HG02798 (cell line): Measurements from ENCODE around the gene OR7A10.

ENCODE experiments used
- ATAC-seq: cut with Tn5 transposase; IDR thresholded peaks from one replicate; pipeline ENCODE4 v1.9.1; 2021; ENCODE audit warnings: mild to moderate bottlenecking; ENCODE audit not compliant: unreplicated experiment, poor library complexity

The OR7A10 gene

GRCh38 chr19:14848822-14849221, at the start of gene OR7A10:
TSS of gene OR7A10 (minus strand) at chr19:14848922. CDS start at chr19:14841877, 7,045 bp downstream.
- no peak for ATAC-seq

- no peak for ATAC-seq
These were observed 42.1 kb upstream of the OR7A10 start for GRCh38 chr19:14890643-14891379.

GRCh38 chr19:14889994-14890642, 41.4 kb upstream of the OR7A10 start:
- ATAC-seq: no peak

DNA sequence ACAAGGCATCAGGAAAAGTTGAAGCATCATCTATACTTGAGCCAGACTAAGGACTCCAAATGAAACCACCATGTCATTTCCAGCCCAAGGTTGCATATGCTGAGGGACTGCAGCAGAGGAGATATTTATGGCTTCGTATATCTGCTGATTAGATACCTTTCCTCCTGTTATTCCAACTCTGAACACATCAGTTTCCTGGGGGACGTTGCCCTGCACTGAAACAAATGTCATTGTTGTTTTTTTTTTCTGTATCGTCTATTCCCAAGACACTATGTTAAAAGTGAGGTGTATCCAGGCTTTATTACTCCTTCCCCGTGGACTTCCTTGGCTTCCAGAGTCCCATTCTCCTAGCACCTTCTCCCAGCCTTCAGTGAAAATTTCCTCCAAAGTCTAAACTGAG, 37.3 kb upstream of the OR7A10 start, which contains the start of gene OR7A17:
OR7A17 (minus strand) TSS at position 101 of the 400 bp plus-strand sequence. CDS start 4,777 bp downstream, outside the sequence.
- ATAC-seq: no peak

GRCh38 chr19:14871619-14872230, 23.0 kb upstream of the OR7A10 start:
- no peak for ATAC-seq

GRCh38 chr19:14868497-14868896, 19.8 kb upstream of the OR7A10 start:
- no peak for ATAC-seq

- no peak for ATAC-seq
These were observed 5.1 kb downstream of the OR7A10 start for GRCh38 chr19:14843578-14843977.

DNA sequence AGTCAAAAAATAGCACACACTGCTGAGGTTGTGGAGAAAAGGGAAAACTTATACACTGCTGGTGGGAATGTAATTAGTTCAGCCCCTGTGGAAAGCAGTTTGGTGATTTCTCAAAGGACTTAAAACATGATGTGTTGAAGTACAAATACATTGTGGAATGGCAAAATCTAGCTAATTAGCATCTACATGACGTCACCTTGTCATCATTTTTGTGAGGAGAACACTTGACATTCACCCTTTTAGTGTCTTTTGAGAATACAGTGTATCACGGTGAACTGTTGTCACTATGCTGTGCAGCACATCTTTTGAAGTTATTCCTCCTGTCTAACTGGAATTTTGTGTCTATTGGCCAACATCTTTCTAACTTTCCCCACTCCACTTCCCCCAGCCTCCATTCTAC, 5.6 kb downstream of the OR7A10 start:
- no peak for ATAC-seq

- no peak for ATAC-seq
These were observed 8.5 kb downstream of the OR7A10 start for GRCh38 chr19:14840206-14840605.

DNA sequence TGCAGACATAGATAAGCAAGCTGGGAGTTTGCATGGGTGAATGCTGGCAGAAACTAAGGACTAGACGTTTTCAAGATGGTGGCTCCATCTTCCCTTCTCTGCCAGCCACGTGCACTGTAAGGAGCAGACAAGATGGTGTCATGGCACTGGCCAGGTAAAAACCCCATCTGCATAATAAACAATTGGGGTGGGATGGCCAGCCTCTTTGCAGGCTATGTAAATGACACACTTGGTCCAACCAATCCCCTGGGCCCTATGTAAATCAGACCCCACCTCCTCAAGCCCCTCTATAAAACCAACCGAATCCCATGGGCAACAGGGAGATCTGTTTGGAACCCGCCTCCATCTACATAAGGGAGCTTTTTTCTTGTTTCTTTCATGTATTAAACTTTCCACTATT, 11.3 kb downstream of the OR7A10 start:
- ATAC-seq: no peak

DNA sequence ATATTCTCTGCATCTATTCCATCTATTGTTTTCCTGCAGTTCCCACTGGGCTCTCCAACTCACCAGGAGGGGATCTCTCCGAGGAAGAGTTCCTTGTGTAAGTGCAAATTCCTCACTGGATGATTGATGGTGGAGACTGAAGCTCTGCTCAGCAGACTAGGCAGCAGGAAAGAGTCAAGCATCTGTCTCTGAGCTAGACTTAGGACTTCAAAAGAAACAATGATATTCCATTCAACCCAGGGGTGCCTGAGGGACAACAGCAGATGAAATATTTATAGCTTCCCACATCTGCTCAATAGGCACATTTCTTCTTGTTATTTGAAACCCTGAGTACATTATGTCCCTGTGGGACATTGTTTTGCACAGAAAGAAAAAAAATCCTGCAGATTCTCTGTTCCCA, 13.7 kb downstream of the OR7A10 start, which contains the start of the genes OR7A5 and OR7C1:
OR7A5 (minus strand) TSS at position 175 of the 400 bp plus-strand sequence. CDS start 6,944 bp downstream, outside the sequence.
OR7C1 (minus strand) TSS at position 175 of the 400 bp plus-strand sequence. CDS start 35,049 bp downstream, outside the sequence.
- ATAC-seq: no peak

DNA sequence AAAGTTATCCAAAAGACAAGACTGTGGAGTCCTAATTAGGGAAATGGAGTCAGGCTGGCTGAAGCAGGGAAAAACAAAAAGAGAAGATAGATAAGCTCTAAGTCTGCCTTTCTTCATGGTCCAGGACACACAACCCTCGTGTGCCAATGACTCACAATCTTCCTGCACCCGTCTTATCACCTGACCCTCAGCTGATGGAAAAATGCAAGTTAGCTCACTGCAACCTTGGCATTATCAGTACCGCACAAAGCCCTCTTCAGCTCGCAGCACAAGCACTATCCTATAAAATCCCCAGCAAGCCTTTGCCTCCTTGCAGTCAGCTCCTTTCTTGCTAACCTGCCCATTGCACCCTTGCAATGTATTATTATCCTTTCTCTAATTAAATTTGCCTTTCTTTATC, 18.0 kb downstream of the OR7A10 start:
- no peak for ATAC-seq

GRCh38 chr19:14826006-14826405, 22.7 kb downstream of the OR7A10 start:
- no peak for ATAC-seq

DNA sequence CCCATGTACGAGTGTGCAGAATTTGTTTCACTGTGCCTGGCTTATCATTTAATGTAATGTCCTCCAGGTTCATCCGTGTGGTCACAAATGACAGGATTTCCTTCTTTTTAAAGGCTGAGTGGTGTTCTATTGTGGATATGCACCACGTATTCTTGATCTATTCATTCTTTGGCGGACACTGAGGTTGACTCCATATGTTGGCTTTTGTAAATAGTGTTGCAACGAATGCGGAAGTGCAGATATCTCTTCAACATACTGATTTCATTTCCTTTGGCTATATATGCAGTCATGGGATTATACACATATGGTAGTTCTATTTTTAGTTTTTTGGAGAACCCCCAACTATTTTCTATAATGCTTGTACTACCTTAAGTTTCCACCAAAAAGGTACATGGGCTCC, 26.8 kb downstream of the OR7A10 start:
- ATAC-seq: no peak

GRCh38 chr19:14818588-14818987, 30.1 kb downstream of the OR7A10 start:
- no peak for ATAC-seq

GRCh38 chr19:14817052-14817451, 31.7 kb downstream of the OR7A10 start:
- ATAC-seq: no peak

DNA sequence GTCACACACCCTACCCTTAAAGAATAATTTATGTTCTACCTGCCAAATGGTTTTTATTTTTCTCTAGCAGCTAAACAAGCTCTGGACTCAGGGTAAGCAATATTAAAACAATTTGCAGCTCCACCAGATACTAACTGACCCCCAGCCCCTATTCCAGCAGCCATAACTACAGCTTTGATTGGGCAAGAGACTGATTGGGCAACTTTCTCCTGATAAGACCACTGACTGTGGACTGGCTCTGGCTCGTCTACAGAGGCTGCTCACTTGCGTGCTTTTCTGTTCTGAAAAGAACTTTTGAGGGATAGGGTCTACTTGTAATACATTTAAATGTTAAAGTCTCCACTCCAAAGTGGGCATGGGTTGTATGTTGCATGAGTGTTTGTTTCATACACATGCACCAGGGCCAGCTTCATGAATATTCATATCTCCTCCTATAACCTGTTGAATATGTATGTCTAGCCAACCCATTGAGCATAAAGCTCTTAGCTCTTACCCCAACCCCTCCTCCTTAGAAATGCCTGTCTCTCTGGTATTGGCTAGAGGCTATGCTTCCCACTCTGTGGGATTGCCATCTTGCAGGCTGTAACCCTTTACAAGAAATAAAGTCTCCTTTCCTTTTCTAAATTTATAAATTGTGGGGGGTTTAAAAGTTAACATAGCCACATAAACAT, 33.6 kb downstream of the OR7A10 start:
- ATAC-seq: no peak

DNA sequence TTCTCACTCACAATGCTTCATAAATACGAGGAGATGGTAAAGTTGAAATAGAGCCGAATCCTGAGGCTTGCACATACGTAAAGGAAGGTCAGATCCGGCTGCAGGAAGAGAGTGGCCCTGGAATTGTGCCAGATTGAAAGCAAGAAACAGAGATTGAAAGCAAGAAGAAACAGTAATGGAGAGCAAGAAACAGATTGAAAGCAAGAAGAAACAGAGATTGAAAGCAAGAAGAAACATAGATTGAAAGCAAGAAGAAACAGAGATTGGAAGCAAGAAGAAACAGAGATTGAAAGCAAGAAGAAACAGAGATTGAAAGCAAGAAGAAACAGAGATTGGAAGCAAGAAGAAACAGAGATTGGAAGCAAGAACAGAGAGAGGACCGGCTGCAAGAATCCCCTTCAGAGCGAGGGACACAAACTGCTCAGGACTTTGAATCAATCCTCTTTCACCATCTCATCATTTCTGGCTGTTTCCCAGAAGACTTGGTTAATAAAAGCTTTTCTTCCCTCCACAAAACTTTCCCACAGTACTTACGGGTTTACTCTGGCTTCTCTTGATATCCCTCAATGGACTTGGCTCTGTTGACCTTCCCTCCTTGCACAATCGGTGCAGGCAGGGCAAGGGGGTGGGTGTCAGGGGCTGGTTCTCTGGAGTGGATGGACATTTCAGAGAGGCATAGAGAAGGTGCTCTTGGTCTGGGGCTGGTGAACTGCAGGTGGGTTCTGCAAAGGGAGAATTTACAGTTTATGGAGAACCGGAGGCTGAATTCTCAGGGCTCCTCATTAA, 39.3 kb downstream of the OR7A10 start:
- no peak for ATAC-seq

GRCh38 chr19:14804765-14805164, 44.0 kb downstream of the OR7A10 start:
- no peak for ATAC-seq

DNA sequence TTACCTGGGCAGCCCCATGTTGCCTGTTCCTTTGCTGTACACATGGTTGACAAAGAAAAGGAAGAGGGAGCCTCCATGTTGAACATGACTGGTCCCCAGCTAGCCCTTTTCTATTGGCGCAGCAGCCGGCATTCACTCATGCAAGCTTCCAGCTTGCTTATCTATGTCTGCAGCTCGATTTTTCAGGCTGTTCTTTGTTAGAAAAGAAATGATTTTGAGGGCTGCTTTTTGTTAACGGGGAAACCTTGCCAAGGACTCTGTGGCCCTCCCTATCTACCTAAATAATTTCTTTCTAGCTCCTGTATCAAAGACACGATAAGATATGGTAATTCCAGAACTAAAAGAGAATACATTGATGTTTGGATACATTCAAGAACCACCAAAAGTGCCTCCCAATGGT, 50.0 kb downstream of the OR7A10 start:
- no peak for ATAC-seq
